Cardiac muscle cell (in vitro differentiated cells and primary cell): ENCODE measurements around the gene WNT10A. TPM values are rescaled to one million over a fixed set of nuclear protein-coding genes. Genes with fewer than 3 reads are reported as not detected.

Experiments used
- DNase-seq, 2 donors: peaks; one replicate each; pipeline versions ENCODE4 v3.0.0 to v3.0.0-alpha.2; 2010 to 2017; ENCODE audit warnings: low read depth in 1 of 2, low spot score in 1 of 2
- H3K27ac ChIP-seq: fragments of 200-600 bp; sonication (generic); 2 replicates; pipeline ENCODE4 v1.5.1; 2016
- H3K27me3 ChIP-seq: fragments of 200-600 bp; sonication (generic); 2 replicates; pipeline ENCODE4 v1.6.0; 2016; ENCODE audit warnings: control low read depth
- H3K36me3 ChIP-seq: fragments of 200-600 bp; sonication (generic); 2 replicates; pipeline ENCODE4 v1.5.1; 2016; ENCODE audit warnings: control low read depth
- H3K4me1 ChIP-seq: fragments of 200-600 bp; sonication (generic); 2 replicates; pipeline ENCODE4 v1.8.1; 2017; ENCODE audit warnings: low read depth, mild to moderate bottlenecking, mixed run types
- H3K4me3 ChIP-seq: fragments of 200-600 bp; sonication (generic); 2 replicates; pipeline ENCODE4 v1.5.1; 2016; ENCODE audit warnings: mild to moderate bottlenecking
- H3K9me3 ChIP-seq: fragments of 200-600 bp; sonication (generic); 2 replicates; pipeline ENCODE4 v1.5.1; 2017; ENCODE audit warnings: low read depth, mild to moderate bottlenecking, control low read depth
- polyA plus RNA-seq: library from polyadenylated mRNA; unstranded; fragments of >200 nt; fragmentation: Nextera tagmentation; extraction: Ambion mirVana; gene quantifications from 2 replicates; pipeline ENCODE4 v1.2.1, GENCODE V29; 2016
- total RNA-seq: library from RNA; depleted of rRNA; stranded (reverse); fragments of >200 nt; gene quantifications from 2 replicates; pipeline ENCODE4 v1.2.3, GENCODE V29; 2016
- TF ChIP-seq, protein P1 (sequence below): IDR thresholded peaks from 2 replicates; pipeline ENCODE4 v1.5.1; 2012; ENCODE audit warnings: low read depth, mild to moderate bottlenecking, low read length

The WNT10A gene
- total and polyA plus RNA-seq, 2 experiments from 2014 or later, result not detected

DNA sequence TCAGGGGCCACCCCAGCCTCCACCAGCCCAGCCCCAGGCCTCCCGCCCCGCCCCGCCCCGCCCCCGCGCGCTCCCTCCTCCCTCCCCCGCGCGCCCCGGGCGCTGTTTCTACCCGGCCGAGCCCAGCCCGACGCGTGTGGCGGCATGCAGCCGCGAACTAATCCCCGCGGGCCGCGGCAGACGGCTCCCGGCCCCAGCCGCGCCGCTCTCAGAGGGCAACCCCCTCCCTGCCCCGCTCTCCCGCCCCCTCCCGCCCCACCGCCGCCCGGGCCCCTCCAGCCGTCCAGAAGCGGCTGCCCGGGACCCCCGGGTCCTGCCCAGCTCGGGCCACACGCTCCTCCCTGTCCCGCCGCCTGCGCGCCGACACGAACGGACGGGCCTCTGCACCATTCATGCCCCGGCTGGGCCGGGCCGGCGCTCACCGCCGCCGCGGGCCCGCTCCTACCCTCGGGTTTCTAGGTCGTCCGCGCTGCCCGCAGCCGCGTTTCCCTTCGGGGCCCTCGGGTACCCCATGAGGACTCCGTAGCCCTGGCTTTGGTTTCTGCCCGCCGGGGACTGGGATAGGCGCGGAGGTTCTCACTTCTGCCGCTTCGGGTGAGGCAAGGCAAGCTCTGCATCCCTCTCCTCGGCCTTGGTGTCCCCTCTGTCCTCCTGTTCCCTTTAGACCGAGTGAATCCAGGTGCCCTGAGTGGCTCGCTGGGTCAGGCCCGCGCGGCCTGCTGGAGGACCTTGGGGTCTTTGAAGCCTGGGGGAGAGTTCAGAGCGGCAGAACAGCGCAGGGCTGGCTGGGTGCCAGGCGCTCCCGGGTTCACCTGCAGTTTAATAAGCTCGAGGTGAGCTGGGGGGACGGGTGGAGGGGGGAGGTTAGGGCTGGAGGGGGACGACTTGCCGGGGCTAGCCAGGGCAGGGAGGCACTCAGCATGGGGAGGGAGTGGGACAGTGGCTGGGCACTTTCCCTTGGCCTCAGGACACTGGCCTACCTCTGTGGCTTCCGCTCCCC, 3.1 kb downstream of the WNT10A start:
- no peaks in the 10 kb centered on the region for H3K9me3 ChIP-seq
- peaks cover 4% of the 10 kb centered on the region for H3K4me1 ChIP-seq
- H3K27ac ChIP-seq, result no peak overlapping the region
- peaks cover 100% of the 10 kb centered on the region for H3K27me3 ChIP-seq
- peak in 1 of 2 donors; percentile 42 for DNase-seq
- TF ChIP-seq, protein P1, sequence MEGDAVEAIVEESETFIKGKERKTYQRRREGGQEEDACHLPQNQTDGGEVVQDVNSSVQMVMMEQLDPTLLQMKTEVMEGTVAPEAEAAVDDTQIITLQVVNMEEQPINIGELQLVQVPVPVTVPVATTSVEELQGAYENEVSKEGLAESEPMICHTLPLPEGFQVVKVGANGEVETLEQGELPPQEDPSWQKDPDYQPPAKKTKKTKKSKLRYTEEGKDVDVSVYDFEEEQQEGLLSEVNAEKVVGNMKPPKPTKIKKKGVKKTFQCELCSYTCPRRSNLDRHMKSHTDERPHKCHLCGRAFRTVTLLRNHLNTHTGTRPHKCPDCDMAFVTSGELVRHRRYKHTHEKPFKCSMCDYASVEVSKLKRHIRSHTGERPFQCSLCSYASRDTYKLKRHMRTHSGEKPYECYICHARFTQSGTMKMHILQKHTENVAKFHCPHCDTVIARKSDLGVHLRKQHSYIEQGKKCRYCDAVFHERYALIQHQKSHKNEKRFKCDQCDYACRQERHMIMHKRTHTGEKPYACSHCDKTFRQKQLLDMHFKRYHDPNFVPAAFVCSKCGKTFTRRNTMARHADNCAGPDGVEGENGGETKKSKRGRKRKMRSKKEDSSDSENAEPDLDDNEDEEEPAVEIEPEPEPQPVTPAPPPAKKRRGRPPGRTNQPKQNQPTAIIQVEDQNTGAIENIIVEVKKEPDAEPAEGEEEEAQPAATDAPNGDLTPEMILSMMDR, result no peak
- H3K36me3 ChIP-seq, result no peaks in the 10 kb centered on the region
- peak overlapping the region; percentile 26 for H3K4me3 ChIP-seq

DNA sequence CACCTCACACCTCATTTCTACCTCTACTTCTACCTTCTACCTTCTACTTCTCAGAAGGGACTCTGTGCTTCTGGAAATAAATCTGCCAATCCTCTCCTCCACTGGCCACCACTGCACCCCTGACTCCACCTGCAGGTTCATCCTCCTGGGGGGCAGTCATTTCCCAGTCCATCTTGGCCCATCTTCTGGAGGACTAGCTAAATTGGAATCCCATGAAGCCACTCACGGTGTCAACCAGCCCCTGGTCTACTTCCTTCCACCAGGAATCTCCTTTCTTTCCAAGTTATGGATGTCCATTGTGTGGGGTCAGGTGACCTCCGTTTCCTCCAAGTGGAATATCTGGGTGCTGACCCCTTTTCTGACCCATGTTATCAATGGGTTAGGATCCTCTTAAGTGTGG, 3.9 kb downstream of the WNT10A start:
- peaks cover 4% of the 10 kb centered on the region for H3K4me1 ChIP-seq
- H3K4me3 ChIP-seq, result no peak overlapping the region
- H3K27me3 ChIP-seq, result peaks cover 100% of the 10 kb centered on the region

DNA sequence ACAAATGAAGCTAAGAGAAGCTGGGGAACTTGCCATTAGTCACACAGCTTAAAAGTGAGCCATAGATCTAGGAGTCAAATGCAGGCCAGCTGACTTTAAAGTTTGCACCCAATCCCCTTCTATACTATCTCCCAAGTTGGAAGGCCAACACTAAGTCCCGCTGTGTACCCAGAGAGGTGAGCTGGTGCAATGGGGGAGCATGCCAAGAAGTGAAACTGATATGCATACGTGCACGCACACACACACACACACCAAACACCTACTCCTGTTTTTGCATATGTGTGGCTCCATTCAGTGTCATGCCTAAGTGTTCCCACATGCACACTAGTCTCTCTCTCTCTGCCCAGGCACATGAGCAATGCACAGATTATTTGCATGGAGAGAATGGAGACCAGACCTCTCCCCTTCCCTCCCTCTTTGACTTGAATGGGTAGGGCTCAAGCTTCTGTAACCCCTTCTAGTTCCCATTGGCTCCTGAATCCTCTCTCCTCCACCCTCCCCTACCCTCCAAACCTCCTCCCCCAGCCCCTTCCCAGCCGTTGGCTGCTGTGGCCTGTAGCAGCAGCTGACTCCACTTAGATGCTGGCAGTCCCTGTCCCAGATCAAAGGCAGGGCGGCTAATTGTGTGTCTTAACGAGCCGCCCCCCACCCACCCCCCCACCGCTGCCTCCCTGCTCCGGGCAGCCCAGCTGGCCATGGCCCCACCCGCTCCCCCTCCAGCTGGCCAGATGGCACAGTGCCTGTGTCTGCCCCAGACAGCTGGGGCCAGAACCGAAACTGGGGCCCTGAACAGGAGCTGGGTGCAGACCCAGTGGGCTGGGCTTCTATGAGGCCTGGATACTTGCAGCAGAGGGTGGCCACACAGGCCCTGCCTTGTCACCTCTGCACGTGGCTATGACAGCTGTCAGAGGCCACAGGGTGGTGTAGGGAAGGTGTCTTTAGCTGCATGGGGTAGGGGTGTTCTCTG, 5.6 kb downstream of the WNT10A start:
- Histone ChIP-seq H3K4me1 (no peaks in the 10 kb centered on the region), H3K27me3 (peaks cover 100% of the 10 kb centered on the region), H3K27ac (no peak overlapping the region), H3K36me3 (no peaks in the 10 kb centered on the region), H3K4me3 (no peak overlapping the region), H3K9me3 (no peaks in the 10 kb centered on the region)
- TF ChIP-seq, protein P1, result no peak
- no peak for DNase-seq

More for the DNA sequence above, 3.9 kb downstream of the WNT10A start:
- TF ChIP-seq, protein P1, result no peak
- no peaks in the 10 kb centered on the region for H3K9me3 ChIP-seq
- no peaks in the 10 kb centered on the region for H3K36me3 ChIP-seq
- no peak overlapping the region for H3K27ac ChIP-seq
- no peak for DNase-seq

DNA sequence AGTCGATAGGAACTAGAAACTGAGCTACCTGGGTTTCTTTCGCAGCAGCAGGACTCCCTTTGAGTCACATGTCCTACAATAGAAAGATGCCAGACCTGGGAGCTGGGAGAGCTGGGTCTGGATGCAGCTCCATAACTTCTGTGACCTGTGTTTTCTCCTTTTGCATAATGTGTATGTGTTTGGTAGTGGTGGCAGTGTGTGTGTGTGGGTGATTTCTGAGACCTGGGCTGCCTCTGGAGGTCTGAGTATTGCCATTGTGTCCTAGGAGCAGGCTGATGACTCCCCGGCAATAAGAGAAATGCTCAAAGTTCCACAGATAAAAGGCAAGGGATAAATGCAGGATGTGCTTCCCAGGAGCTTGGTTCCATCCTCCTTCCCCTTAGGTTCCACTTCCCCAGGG, 6.4 kb downstream of the WNT10A start:
- TF ChIP-seq, protein P1, result no peak
- no peaks in the 10 kb centered on the region for H3K9me3 ChIP-seq
- DNase-seq, result no peak
- peaks cover 100% of the 10 kb centered on the region for H3K27me3 ChIP-seq
- H3K36me3 ChIP-seq, result no peaks in the 10 kb centered on the region
- no peak overlapping the region for H3K4me3 ChIP-seq
- no peaks in the 10 kb centered on the region for H3K4me1 ChIP-seq
- no peak overlapping the region for H3K27ac ChIP-seq

DNA sequence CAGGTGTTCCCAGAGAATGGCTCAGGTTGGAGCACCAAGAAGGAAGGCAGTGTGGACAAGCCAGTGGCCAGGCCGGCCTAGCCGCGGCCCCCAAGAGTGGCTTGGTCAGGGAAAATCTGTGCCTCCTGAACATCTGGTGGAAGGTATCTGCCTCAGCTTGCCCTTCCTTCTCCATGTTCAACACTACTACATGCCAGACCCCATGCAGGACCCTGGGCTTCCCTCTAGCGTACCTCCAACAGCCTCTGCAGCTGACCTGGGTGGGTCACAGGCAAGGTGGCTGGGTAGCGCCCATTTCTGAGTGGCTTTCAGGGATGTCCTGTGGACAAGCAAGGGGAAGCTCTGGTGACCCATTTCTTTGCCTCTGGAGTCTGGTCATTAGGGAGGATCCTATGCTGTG, 7.7 kb downstream of the WNT10A start:
- H3K9me3 ChIP-seq, result no peaks in the 10 kb centered on the region
- H3K4me3 ChIP-seq, result no peak overlapping the region
- H3K36me3 ChIP-seq, result no peaks in the 10 kb centered on the region
- DNase-seq, result no peak
- peaks cover 100% of the 10 kb centered on the region for H3K27me3 ChIP-seq
- TF ChIP-seq, protein P1, result no peak
- H3K27ac ChIP-seq, result no peak overlapping the region
- H3K4me1 ChIP-seq, result no peaks in the 10 kb centered on the region
